Measurements from ENCODE around the gene OSBP2. TPM values are rescaled to one million over a fixed set of nuclear protein-coding genes. Genes with fewer than 3 reads are reported as not detected.
A peak's percentile ranks its signal among the peaks of the same experiment; 100 is the strongest.

The OSBP2 gene
- total RNA-seq, 1 experiment from 2014 or later, result 7.1 TPM

GRCh38 chr22:30668386-30668710, 26.3 kb upstream of the OSBP2 start:
- Histone ChIP-seq H3K27ac (no peak overlapping the region), H2AFZ (peak overlapping the region; percentile 91), H3F3A (ENCODE audit: insufficient read depth, low read depth) (peaks cover 4% of the 10 kb centered on the region; the same call in 1 of the 2 replicates), H3K4me2 (peak overlapping the region; percentile 79), H4K20me1 (ENCODE audit: insufficient read depth) (no peaks in the 10 kb centered on the region), H3K9me3 (ENCODE audit: insufficient read depth, low read depth) (no peaks in the 10 kb centered on the region), H3K9me2 (ENCODE audit: insufficient read depth) (no peaks in the 10 kb centered on the region), H3K79me2 (ENCODE audit: low read depth) (no peaks in the 10 kb centered on the region), H3K36me3 (ENCODE audit: low read depth) (no peaks in the 10 kb centered on the region), H3K4me3 (peak overlapping the region; percentile 65), H3K4me1 (replicated peaks; ENCODE audit: insufficient read depth) (peaks cover 14% of the 10 kb centered on the region), H3K27me3 (ENCODE audit: insufficient read depth, low read depth) (no peaks in the 10 kb centered on the region)
- DNase-seq, result no peak
- intact Hi-C loops (cut with micrococcal nuclease; ENCODE audit: unreplicated experiment), result loop anchor here (2.0 kb wide), 1 partner anchor 26 kb away; the partner anchor contains the start of gene OSBP2
- no TSS peak for BruUV-seq (replicated peaks)
- ChIA-PET POLR2A (ENCODE audit: unreplicated experiment) (no interaction called here), CTCF (interaction anchor here (0.5 kb wide), 1 partner anchor 1097 kb away, joined by 3 read pairs; no protein-coding TSS in a partner anchor)
- TF ChIP-seq CTCF (conservative IDR thresholded peaks at IDR 0.05), result no peak
- no peak for TF ChIP-seq EZH2 (IDR thresholded peaks at IDR 0.05; ENCODE audit: low read depth)

- CTCF ChIA-PET, result no interaction called here
- no peak overlapping the region for H3K4me2 ChIP-seq
- no peaks in the 10 kb centered on the region for H3K36me3 ChIP-seq (ENCODE audit: low read depth)
- H3K27ac ChIP-seq, result no peak overlapping the region
- no peaks in the 10 kb centered on the region for H3K9me3 ChIP-seq (ENCODE audit: insufficient read depth, low read depth)
- no peaks in the 10 kb centered on the region for H3K27me3 ChIP-seq (ENCODE audit: insufficient read depth, low read depth)
- TF ChIP-seq EZH2 (IDR thresholded peaks at IDR 0.05; ENCODE audit: low read depth) (no peak), CTCF (conservative IDR thresholded peaks at IDR 0.05) (no peak)
- no TSS peak for BruUV-seq (replicated peaks)
- H2AFZ ChIP-seq, result no peak overlapping the region
- H4K20me1 ChIP-seq (ENCODE audit: insufficient read depth), result no peaks in the 10 kb centered on the region
- no peak for DNase-seq
- no peak overlapping the region for H3K4me3 ChIP-seq
- peaks cover 4% of the 10 kb centered on the region; the same call in 1 of the 2 replicates for H3F3A ChIP-seq (ENCODE audit: insufficient read depth, low read depth)
- POLR2A ChIA-PET (ENCODE audit: unreplicated experiment), result interaction anchor here (0.6 kb wide), 1 partner anchor 26 kb away, joined by 11 read pairs; no protein-coding TSS in a partner anchor
- H3K4me1 ChIP-seq (replicated peaks; ENCODE audit: insufficient read depth), result peaks cover 14% of the 10 kb centered on the region
- intact Hi-C loops (cut with micrococcal nuclease; ENCODE audit: unreplicated experiment), result no loop called here
- no peaks in the 10 kb centered on the region for H3K9me2 ChIP-seq (ENCODE audit: insufficient read depth)
- H3K79me2 ChIP-seq (ENCODE audit: low read depth), result no peaks in the 10 kb centered on the region
Measured at GRCh38 chr22:30671071-30671470, 23.6 kb upstream of the OSBP2 start.

GRCh38 chr22:30673136-30673535, 21.5 kb upstream of the OSBP2 start:
- 0 out of 2 replicates have a peak, but pooled peaks cover 5% of the 10 kb centered on the region for H3K4me1 ChIP-seq (replicated peaks; ENCODE audit: insufficient read depth)
- no peaks in the 10 kb centered on the region for H3K9me3 ChIP-seq (ENCODE audit: insufficient read depth, low read depth)
- H2AFZ ChIP-seq, result no peak overlapping the region
- H4K20me1 ChIP-seq (ENCODE audit: insufficient read depth), result no peaks in the 10 kb centered on the region
- POLR2A ChIA-PET (ENCODE audit: unreplicated experiment), result no interaction called here
- TF ChIP-seq EZH2 (IDR thresholded peaks at IDR 0.05; ENCODE audit: low read depth) (no peak), CTCF (conservative IDR thresholded peaks at IDR 0.05) (no peak)
- no peaks in the 10 kb centered on the region for H3K79me2 ChIP-seq (ENCODE audit: low read depth)
- intact Hi-C loops (cut with micrococcal nuclease; ENCODE audit: unreplicated experiment), result no loop called here
- no TSS peak for BruUV-seq (replicated peaks)
- no peaks in the 10 kb centered on the region for H3K9me2 ChIP-seq (ENCODE audit: insufficient read depth)
- no peaks in the 10 kb centered on the region for H3K27me3 ChIP-seq (ENCODE audit: insufficient read depth, low read depth)
- H3K4me2 ChIP-seq, result no peak overlapping the region
- no peaks in the 10 kb centered on the region for H3K36me3 ChIP-seq (ENCODE audit: low read depth)
- CTCF ChIA-PET, result no interaction called here
- no peak overlapping the region for H3K4me3 ChIP-seq
- no peaks in the 10 kb centered on the region for H3F3A ChIP-seq (ENCODE audit: insufficient read depth, low read depth)
- H3K27ac ChIP-seq, result no peak overlapping the region
- DNase-seq, result no peak

All from PC-9 (cell line).